ENCODE measurements around the gene CHN1. TPM values are rescaled to one million over a fixed set of nuclear protein-coding genes. Genes with fewer than 3 reads are reported as not detected.

CHN1 gene
- polyA plus RNA-seq, 1 of the 3 experiments (the other 2 are of a cell fraction), result 31.6 TPM

DNA sequence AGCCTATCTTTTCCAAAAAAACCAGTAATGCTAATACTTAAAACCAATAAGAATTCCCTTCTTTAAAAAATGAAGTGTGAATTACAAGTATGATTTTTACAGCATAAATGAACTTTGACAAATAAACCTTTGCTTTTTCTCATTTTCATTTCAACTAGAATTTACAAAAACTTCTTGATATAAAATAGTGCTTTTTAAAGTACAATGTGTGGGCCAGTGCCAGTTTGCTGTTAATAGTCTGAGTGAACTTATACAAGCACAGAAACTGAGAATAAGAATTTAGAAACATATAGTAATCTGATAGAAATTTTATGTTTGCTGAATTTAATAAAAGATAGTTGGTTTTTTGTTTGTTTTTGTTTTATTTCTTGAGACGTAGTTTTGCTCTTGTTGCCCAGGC lies 197.2 kb downstream of the CHN1 start (continued):
- TF ChIP-seq, protein P1, sequence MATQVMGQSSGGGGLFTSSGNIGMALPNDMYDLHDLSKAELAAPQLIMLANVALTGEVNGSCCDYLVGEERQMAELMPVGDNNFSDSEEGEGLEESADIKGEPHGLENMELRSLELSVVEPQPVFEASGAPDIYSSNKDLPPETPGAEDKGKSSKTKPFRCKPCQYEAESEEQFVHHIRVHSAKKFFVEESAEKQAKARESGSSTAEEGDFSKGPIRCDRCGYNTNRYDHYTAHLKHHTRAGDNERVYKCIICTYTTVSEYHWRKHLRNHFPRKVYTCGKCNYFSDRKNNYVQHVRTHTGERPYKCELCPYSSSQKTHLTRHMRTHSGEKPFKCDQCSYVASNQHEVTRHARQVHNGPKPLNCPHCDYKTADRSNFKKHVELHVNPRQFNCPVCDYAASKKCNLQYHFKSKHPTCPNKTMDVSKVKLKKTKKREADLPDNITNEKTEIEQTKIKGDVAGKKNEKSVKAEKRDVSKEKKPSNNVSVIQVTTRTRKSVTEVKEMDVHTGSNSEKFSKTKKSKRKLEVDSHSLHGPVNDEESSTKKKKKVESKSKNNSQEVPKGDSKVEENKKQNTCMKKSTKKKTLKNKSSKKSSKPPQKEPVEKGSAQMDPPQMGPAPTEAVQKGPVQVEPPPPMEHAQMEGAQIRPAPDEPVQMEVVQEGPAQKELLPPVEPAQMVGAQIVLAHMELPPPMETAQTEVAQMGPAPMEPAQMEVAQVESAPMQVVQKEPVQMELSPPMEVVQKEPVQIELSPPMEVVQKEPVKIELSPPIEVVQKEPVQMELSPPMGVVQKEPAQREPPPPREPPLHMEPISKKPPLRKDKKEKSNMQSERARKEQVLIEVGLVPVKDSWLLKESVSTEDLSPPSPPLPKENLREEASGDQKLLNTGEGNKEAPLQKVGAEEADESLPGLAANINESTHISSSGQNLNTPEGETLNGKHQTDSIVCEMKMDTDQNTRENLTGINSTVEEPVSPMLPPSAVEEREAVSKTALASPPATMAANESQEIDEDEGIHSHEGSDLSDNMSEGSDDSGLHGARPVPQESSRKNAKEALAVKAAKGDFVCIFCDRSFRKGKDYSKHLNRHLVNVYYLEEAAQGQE (IDR thresholded peaks at IDR 0.05; ENCODE audit: low read depth, low read length), result no peak
- no peak for TF ChIP-seq MEF2A (IDR thresholded peaks at IDR 0.05; ENCODE audit: borderline replicate concordance, low read depth)
- TF ChIP-seq, protein P2, sequence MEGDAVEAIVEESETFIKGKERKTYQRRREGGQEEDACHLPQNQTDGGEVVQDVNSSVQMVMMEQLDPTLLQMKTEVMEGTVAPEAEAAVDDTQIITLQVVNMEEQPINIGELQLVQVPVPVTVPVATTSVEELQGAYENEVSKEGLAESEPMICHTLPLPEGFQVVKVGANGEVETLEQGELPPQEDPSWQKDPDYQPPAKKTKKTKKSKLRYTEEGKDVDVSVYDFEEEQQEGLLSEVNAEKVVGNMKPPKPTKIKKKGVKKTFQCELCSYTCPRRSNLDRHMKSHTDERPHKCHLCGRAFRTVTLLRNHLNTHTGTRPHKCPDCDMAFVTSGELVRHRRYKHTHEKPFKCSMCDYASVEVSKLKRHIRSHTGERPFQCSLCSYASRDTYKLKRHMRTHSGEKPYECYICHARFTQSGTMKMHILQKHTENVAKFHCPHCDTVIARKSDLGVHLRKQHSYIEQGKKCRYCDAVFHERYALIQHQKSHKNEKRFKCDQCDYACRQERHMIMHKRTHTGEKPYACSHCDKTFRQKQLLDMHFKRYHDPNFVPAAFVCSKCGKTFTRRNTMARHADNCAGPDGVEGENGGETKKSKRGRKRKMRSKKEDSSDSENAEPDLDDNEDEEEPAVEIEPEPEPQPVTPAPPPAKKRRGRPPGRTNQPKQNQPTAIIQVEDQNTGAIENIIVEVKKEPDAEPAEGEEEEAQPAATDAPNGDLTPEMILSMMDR (IDR thresholded peaks at IDR 0.05), result no peak
- TF ChIP-seq TAF1 (IDR thresholded peaks at IDR 0.05; ENCODE audit: borderline replicate concordance, low read depth, low read length), result no peak
- no peak for TF ChIP-seq MXI1 (IDR thresholded peaks at IDR 0.05; ENCODE audit: low read depth, low read length)

DNA sequence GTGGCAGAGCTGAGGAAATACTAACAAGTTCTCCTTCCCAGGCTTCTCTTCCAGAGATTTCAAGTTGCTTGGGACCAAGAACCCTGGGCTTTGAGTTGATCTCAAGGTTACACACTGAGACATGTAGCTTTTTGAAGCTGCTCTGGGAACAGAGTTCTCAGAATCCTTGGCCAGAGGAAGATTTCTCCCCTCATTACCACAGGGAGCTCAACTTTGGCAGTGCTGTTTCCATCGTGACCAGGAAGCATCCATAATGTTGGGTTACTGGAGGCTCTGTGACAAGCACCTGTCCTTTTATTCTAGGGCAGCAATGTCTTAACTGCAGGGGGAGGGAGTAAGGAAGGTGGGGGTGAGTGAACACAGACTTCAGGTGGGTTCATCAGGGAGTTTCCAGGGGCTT lies 199.4 kb downstream of the CHN1 start:
- H3K4me3 ChIP-seq (ENCODE audit: low read depth in 2 of 2, low read length in 1 of 2), result no peak overlapping the region
- POLR2A ChIA-PET, result no interaction called here
- H2AFZ ChIP-seq (ENCODE audit: low read depth), result no peak overlapping the region
- H3K27me3 ChIP-seq (ENCODE audit: insufficient read depth), result no peaks in the 10 kb centered on the region
- H3K4me1 ChIP-seq (ENCODE audit: control insufficient read depth in 1 of 2, insufficient read depth in 2 of 2, low read depth in 1 of 2, low read length in 1 of 2), result peaks cover 2 to 21% of the 10 kb centered on the region in 2 experiments
- H3K9me3 ChIP-seq, result no peaks in the 10 kb centered on the region
- DNase-seq, result no peak
- peaks cover 21 to 48% of the 10 kb centered on the region in 2 experiments for H3K36me3 ChIP-seq (replicated peaks in 1 of 2; ENCODE audit: control insufficient read depth in 1 of 2, insufficient read depth in 2 of 2, low read length in 1 of 2)
- H3K79me2 ChIP-seq (ENCODE audit: insufficient read depth), result no peaks in the 10 kb centered on the region
- H3K9ac ChIP-seq, result no peak overlapping the region
- no peak overlapping the region for H3K4me2 ChIP-seq
- CTCF ChIA-PET, result interaction anchor here (0.8 to 1.3 kb wide), 2 partner anchors 10 to 179 kb away, joined by 3 to 5 read pairs; no protein-coding TSS in a partner anchor
- 100% methylated on average over 1 of the region's 1 CpG for WGBS (ENCODE audit: low lambda C conversion rate)
- TF ChIP-seq, protein P3, sequence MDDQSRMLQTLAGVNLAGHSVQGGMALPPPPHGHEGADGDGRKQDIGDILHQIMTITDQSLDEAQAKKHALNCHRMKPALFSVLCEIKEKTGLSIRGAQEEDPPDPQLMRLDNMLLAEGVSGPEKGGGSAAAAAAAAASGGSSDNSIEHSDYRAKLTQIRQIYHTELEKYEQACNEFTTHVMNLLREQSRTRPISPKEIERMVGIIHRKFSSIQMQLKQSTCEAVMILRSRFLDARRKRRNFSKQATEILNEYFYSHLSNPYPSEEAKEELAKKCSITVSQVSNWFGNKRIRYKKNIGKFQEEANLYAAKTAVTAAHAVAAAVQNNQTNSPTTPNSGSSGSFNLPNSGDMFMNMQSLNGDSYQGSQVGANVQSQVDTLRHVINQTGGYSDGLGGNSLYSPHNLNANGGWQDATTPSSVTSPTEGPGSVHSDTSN (IDR thresholded peaks at IDR 0.05), result no peak
- TF ChIP-seq EZH2phosphoT487 (IDR thresholded peaks at IDR 0.05; ENCODE audit: borderline replicate concordance, low read depth) (no peak), SMC3 (IDR thresholded peaks at IDR 0.05; ENCODE audit: low read depth, low read length) (no peak), FOXM1 (IDR thresholded peaks at IDR 0.05; ENCODE audit: low read depth) (no peak), RXRA (IDR thresholded peaks at IDR 0.05; ENCODE audit: borderline replicate concordance, low read depth) (no peak), NRF1 (IDR thresholded peaks at IDR 0.05; ENCODE audit: low read depth, low read length) (no peak)
- H3F3A ChIP-seq (replicated peaks; ENCODE audit: insufficient read depth), result peaks cover 10% of the 10 kb centered on the region
- no peaks in the 10 kb centered on the region for H3K9me2 ChIP-seq
- no peak overlapping the region; a peak in 1 of 4 replicates for H3K27ac ChIP-seq (ENCODE audit: low read depth in 2 of 2, low read length in 1 of 2)
- no peaks in the 10 kb centered on the region for H4K20me1 ChIP-seq (ENCODE audit: insufficient read depth)
